HepG2 (cell line): ENCODE results near the gene TMIGD2. TPM values are rescaled to one million over a fixed set of nuclear protein-coding genes. Genes with fewer than 3 reads are reported as not detected.

Experiments used
- AHR ChIP-seq: IDR thresholded peaks from 2 replicates; pipeline ENCODE4 v1.6.1; 2018; ENCODE audit warnings: missing genetic modification reagents, missing compliant biosample characterization
- FOXK1 ChIP-seq: sonication (generic); formaldehyde crosslinking; IDR thresholded peaks from 2 replicates; pipeline ENCODE4 v1.4.0; 2020; ENCODE audit warnings: low read depth, missing genetic modification reagents, borderline replicate concordance
- FOXP1 ChIP-seq, 2 experiments: fragments of 450-650 bp in 1 of 2; IDR thresholded peaks; 2 replicates each; pipeline ENCODE4 v1.6.1; 2017 to 2018; ENCODE audit warnings: antibody characterized with exemption in 1 of 2
- GATAD2A ChIP-seq: IDR thresholded peaks from 2 replicates; pipeline ENCODE4 v1.6.1; 2016
- HOMEZ ChIP-seq: IDR thresholded peaks from 2 replicates; pipeline ENCODE4 v1.6.1; 2016; ENCODE audit warnings: low read depth
- MAFG ChIP-seq: sonication (generic); formaldehyde crosslinking; IDR thresholded peaks from 2 replicates; pipeline ENCODE4 v1.5.1; 2020; ENCODE audit warnings: mild to moderate bottlenecking, missing genetic modification reagents
- MEIS1 ChIP-seq: sonication (generic); formaldehyde crosslinking; IDR thresholded peaks from 2 replicates; pipeline ENCODE4 v1.9.0; 2021; ENCODE audit warnings: mild to moderate bottlenecking, missing genetic modification reagents, moderate library complexity, borderline replicate concordance
- NFIC ChIP-seq: IDR thresholded peaks from 2 replicates; pipeline ENCODE4 v1.6.1; 2012; ENCODE audit warnings: mild to moderate bottlenecking, low read length, inconsistent platforms
- PBX2 ChIP-seq: IDR thresholded peaks from 2 replicates; pipeline ENCODE4 v1.6.1; 2016; ENCODE audit warnings: control low read depth
- PHF5A ChIP-seq: IDR thresholded peaks from one replicate; pipeline ENCODE4 v1.6.1; 2018; ENCODE audit warnings: low read depth, missing genetic modification reagents; ENCODE audit not compliant: unreplicated experiment
- PRDM10 ChIP-seq: sonication (generic); formaldehyde crosslinking; IDR thresholded peaks from 2 replicates; pipeline ENCODE4 v1.4.0; 2020; ENCODE audit warnings: low read depth, missing genetic modification reagents
- SAFB2 ChIP-seq: sonication (generic); formaldehyde crosslinking; IDR thresholded peaks from 2 replicates; pipeline ENCODE4 v1.5.1; 2020; ENCODE audit warnings: missing genetic modification reagents, low read depth, mild to moderate bottlenecking, borderline replicate concordance
- SP140L ChIP-seq: sonication (generic); formaldehyde crosslinking; IDR thresholded peaks from 2 replicates; pipeline ENCODE4 v1.4.0; 2020; ENCODE audit warnings: missing genetic modification reagents, borderline replicate concordance
- SRY ChIP-seq: sonication (generic); formaldehyde crosslinking; IDR thresholded peaks from 2 replicates; pipeline ENCODE4 v1.8.0; 2022; ENCODE audit warnings: mild to moderate bottlenecking, missing genetic modification reagents
- TMF1 ChIP-seq: sonication (generic); formaldehyde crosslinking; IDR thresholded peaks from 2 replicates; pipeline ENCODE4 v1.8.1; 2022; ENCODE audit warnings: low read depth, missing genetic modification reagents
- ZNF275 ChIP-seq: sonication (generic); formaldehyde crosslinking; IDR thresholded peaks from 2 replicates; pipeline ENCODE4 v1.8.0; 2022; ENCODE audit warnings: missing genetic modification reagents, mild to moderate bottlenecking, inconsistent platforms, borderline replicate concordance
- ZNF33A ChIP-seq: sonication (generic); formaldehyde crosslinking; IDR thresholded peaks from 2 replicates; pipeline ENCODE4 v1.5.1; 2020; ENCODE audit warnings: missing genetic modification reagents, mild to moderate bottlenecking, moderate library complexity, borderline replicate concordance
- ZNF747 ChIP-seq: sonication (generic); formaldehyde crosslinking; IDR thresholded peaks from 2 replicates; pipeline ENCODE4 v1.8.1; 2023; ENCODE audit warnings: missing genetic modification reagents, mild to moderate bottlenecking, borderline replicate concordance
- ZNF781 ChIP-seq: sonication (generic); formaldehyde crosslinking; IDR thresholded peaks from 2 replicates; pipeline ENCODE4 v1.5.1; 2020; ENCODE audit warnings: borderline replicate concordance, mild to moderate bottlenecking, missing genetic modification reagents; ENCODE audit errors: not compliant biosample characterization
- ZNF850 ChIP-seq: sonication (generic); formaldehyde crosslinking; conservative IDR thresholded peaks from 2 replicates; pipeline ENCODE4 v1.9.0; 2021; ENCODE audit warnings: mild to moderate bottlenecking, missing genetic modification reagents
- ZSCAN21 ChIP-seq: sonication (generic); formaldehyde crosslinking; IDR thresholded peaks from 2 replicates; pipeline ENCODE4 v1.8.0; 2022; ENCODE audit warnings: mild to moderate bottlenecking, missing genetic modification reagents, moderate library complexity, borderline replicate concordance
- polyA plus RNA-seq, 8 experiments: library from polyadenylated mRNA; depleted of rRNA in 3 of 8; stranded (reverse) in 7 of 8; unstranded in 1 of 8; fragments of >200 nt; fragmentation: Illumina TruSeq in 4 of 8; extraction: Trizol in 4 of 8; gene quantifications; 2 replicates each; pipeline versions ENCODE4 v1.2.1 to v1.2.3, GENCODE V29; 2011 to 2016; ENCODE audit warnings: low read depth in 4 of 8, missing spikeins in 1 of 8, mixed read lengths in 1 of 8; ENCODE audit not compliant: insufficient read depth in 1 of 8
- total RNA-seq, 5 experiments: library from RNA; depleted of rRNA; stranded (reverse); fragments of >200 nt; fragmentation: Illumina TruSeq; extraction: Trizol; gene quantifications; 2 replicates each; pipeline ENCODE4 v1.2.3, GENCODE V29; 2016; ENCODE audit warnings: low read depth in 1 of 5

TMIGD2 gene
- total and polyA plus RNA-seq, 2 of the 13 experiments (the other 11 are each of a cell fraction or from before 2014, with no cell fraction given), result 0.11 to 1.0 TPM

GRCh38 chr19:4246767-4247593, 55.2 kb downstream of the TMIGD2 start, which contains the start of gene YJU2 (continued):
- TF ChIP-seq ZSCAN21 (CRISPR knock-in tag) (no peak; the same call in 1 of the 2 replicates), PRDM10 (CRISPR knock-in tag) (peak; percentile 57; the same call in 1 of the 2 replicates), SRY (CRISPR knock-in tag) (no peak; the same call in 1 of the 2 replicates), SP140L (CRISPR knock-in tag) (0 out of 2 replicates have a peak, but pooled peaks have one; percentile 26), MAFG (CRISPR knock-in tag) (no peak), ZNF850 (CRISPR knock-in tag) (no peak), PHF5A (CRISPR knock-in tag) (peak; percentile 60), MEIS1 (CRISPR knock-in tag) (no peak), PBX2 (CRISPR knock-in tag) (peak; percentile 100), HOMEZ (CRISPR knock-in tag) (0 out of 2 replicates have a peak, but pooled peaks have one; percentile 6), AHR (no peak), NFIC (peak; percentile 69), ZNF33A (no peak), GATAD2A (peak; percentile 61), FOXK1 (peak; percentile 85; the same call in 1 of the 2 replicates), SAFB2 (no peak), ZNF781 (peak; percentile 24), FOXP1 (IDR thresholded peaks at IDR 0.05) (no peak), FOXP1 (CRISPR knock-in tag; IDR thresholded peaks at IDR 0.05) (peak; percentile 38; the same call in 1 of the 2 replicates), ZNF747 (CRISPR knock-in tag) (no peak), ZNF275 (CRISPR knock-in tag) (peak; percentile 36; the same call in 1 of the 2 replicates), TMF1 (CRISPR knock-in tag) (no peak)
